DND-41 (cell line): ENCODE measurements around the gene WDR11.

Experiments
- ATAC-seq: fragments of 200-7000 bp; cut with Tn5 transposase; 3 replicates; pipeline ENCODE4 v1.9.1; 2021; ENCODE audit warnings: low read depth; ENCODE audit not compliant: insufficient read depth
- DNase-seq: peaks from one replicate; pipeline ENCODE4 v3.0.0-alpha.2; 2020
- H2AFZ ChIP-seq: 2 replicates; pipeline ENCODE4 v1.6.0; 2012; ENCODE audit warnings: low read depth, low read length
- H3K27ac ChIP-seq: 2 replicates; pipeline ENCODE4 v1.5.1; 2012; ENCODE audit warnings: low read length, inconsistent platforms
- H3K27me3 ChIP-seq: fragments of 200-600 bp; sonication (generic); 2 replicates; pipeline ENCODE4 v1.6.0; 2012; ENCODE audit warnings: low read length, mild to moderate bottlenecking, inconsistent platforms; ENCODE audit not compliant: insufficient read depth, poor library complexity
- H3K36me3 ChIP-seq: 2 replicates; pipeline ENCODE4 v1.5.1; 2012; ENCODE audit warnings: low read length, inconsistent platforms; ENCODE audit not compliant: insufficient read depth
- H3K4me1 ChIP-seq: 2 replicates; pipeline ENCODE4 v1.5.1; 2012; ENCODE audit warnings: mild to moderate bottlenecking, low read length; ENCODE audit not compliant: insufficient read depth
- H3K4me2 ChIP-seq: 2 replicates; pipeline ENCODE4 v1.6.0; 2012; ENCODE audit warnings: mild to moderate bottlenecking, moderate library complexity, low read length, inconsistent platforms; ENCODE audit not compliant: insufficient read depth
- H3K4me3 ChIP-seq, 2 experiments: fragments of 200-600 bp in 1 of 2; shearing (Covaris generic) in 1 of 2; 2 replicates each; pipeline ENCODE4 v1.5.1; 2012 to 2016; ENCODE audit warnings: inconsistent platforms in 2 of 2, low read length in 2 of 2, mild to moderate bottlenecking in 2 of 2, low read depth in 1 of 2, moderate library complexity in 1 of 2
- H3K79me2 ChIP-seq: 2 replicates; pipeline ENCODE4 v1.6.0; 2012; ENCODE audit warnings: low read length, inconsistent platforms; ENCODE audit not compliant: insufficient read depth
- H3K9ac ChIP-seq: 2 replicates; pipeline ENCODE4 v1.6.0; 2012; ENCODE audit warnings: low read depth, mild to moderate bottlenecking, inconsistent platforms, low read length, moderate library complexity
- H3K9me3 ChIP-seq: 2 replicates; pipeline ENCODE4 v1.5.1; 2012; ENCODE audit warnings: low read length, moderate library complexity, mild to moderate bottlenecking, inconsistent platforms; ENCODE audit not compliant: insufficient read depth, severe bottlenecking
- H4K20me1 ChIP-seq: 2 replicates; pipeline ENCODE4 v1.6.0; 2012; ENCODE audit warnings: low read length; ENCODE audit not compliant: insufficient read depth
- CTCF ChIP-seq: IDR thresholded peaks from 2 replicates; pipeline ENCODE4 v1.5.1; 2012; ENCODE audit warnings: borderline replicate concordance, low read length, moderate library complexity, mild to moderate bottlenecking; ENCODE audit not compliant: poor library complexity, severe bottlenecking; ENCODE audit errors: extremely low read depth
- EZH2 ChIP-seq: IDR thresholded peaks from 3 replicates; pipeline ENCODE4 v1.6.1; 2012; ENCODE audit warnings: borderline replicate concordance, low read depth, mild to moderate bottlenecking, moderate library complexity, low read length, inconsistent platforms; ENCODE audit not compliant: severe bottlenecking

Gene WDR11

GRCh38 chr10:120835603-120836002 lies 15.6 kb upstream of the WDR11 start:
- Histone ChIP-seq H3K9ac (no peak overlapping the region), H3K9me3 (no peaks in the 10 kb centered on the region), H3K4me2 (no peak overlapping the region), H3K27ac (no peak overlapping the region), H3K4me3 (no peak overlapping the region), H3K4me1 (no peaks in the 10 kb centered on the region), H2AFZ (no peak overlapping the region), H3K27me3 (no peaks in the 10 kb centered on the region), H4K20me1 (no peaks in the 10 kb centered on the region), H3K79me2 (no peaks in the 10 kb centered on the region), H3K36me3 (no peaks in the 10 kb centered on the region)
- ATAC-seq (no peak), DNase-seq (no peak)
- TF ChIP-seq EZH2: no peak
- no peak for TF ChIP-seq CTCF

DNA sequence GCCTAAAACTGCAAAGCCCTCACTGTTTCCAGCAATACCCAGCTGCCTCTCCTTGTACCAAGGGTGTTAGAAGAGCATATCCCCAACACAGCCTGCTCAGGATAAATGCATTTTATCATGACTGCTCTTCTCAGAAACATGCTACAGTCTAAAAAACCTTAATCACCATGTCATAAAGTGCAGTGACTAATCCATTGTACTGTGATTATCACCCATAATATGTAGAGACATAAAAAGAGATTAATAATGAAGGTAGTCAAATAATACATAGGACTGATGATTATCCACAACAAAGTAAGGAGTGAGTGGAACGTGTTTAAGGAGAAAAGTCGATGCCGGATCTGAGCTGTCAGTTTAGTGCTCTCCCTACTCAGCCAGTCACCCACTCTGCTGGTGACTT lies 12.2 kb upstream of the WDR11 start:
- no peak overlapping the region for H3K4me2 ChIP-seq
- no peak overlapping the region for H3K27ac ChIP-seq
- H4K20me1 ChIP-seq: no peaks in the 10 kb centered on the region
- H3K27me3 ChIP-seq: no peaks in the 10 kb centered on the region
- H3K4me3 ChIP-seq: no peak overlapping the region
- no peaks in the 10 kb centered on the region for H3K4me1 ChIP-seq
- H3K9ac ChIP-seq: no peak overlapping the region
- DNase-seq: no peak
- H2AFZ ChIP-seq: no peak overlapping the region
- no peak for ATAC-seq
- TF ChIP-seq EZH2: no peak
- no peak for TF ChIP-seq CTCF
- H3K9me3 ChIP-seq: no peaks in the 10 kb centered on the region
- no peaks in the 10 kb centered on the region for H3K36me3 ChIP-seq
- no peaks in the 10 kb centered on the region for H3K79me2 ChIP-seq

- Histone ChIP-seq H3K27ac (no peak overlapping the region), H3K4me3 (no peak overlapping the region), H2AFZ (no peak overlapping the region), H3K27me3 (no peaks in the 10 kb centered on the region), H3K36me3 (no peaks in the 10 kb centered on the region), H4K20me1 (no peaks in the 10 kb centered on the region), H3K9ac (no peak overlapping the region), H3K9me3 (no peaks in the 10 kb centered on the region), H3K4me2 (no peak overlapping the region), H3K79me2 (no peaks in the 10 kb centered on the region), H3K4me1 (no peaks in the 10 kb centered on the region)
- no peak for ATAC-seq
- DNase-seq: no peak
- TF ChIP-seq EZH2: no peak
- no peak for TF ChIP-seq CTCF
Observed at GRCh38 chr10:120841522-120842189, 9.5 kb upstream of the WDR11 start.
